ENCODE measurements around the gene UTS2. TPM values are rescaled to one million over a fixed set of nuclear protein-coding genes. Genes with fewer than 3 reads are reported as not detected.

Gene UTS2
- total RNA-seq, 1 donor from 2014 or later, result not detected

DNA sequence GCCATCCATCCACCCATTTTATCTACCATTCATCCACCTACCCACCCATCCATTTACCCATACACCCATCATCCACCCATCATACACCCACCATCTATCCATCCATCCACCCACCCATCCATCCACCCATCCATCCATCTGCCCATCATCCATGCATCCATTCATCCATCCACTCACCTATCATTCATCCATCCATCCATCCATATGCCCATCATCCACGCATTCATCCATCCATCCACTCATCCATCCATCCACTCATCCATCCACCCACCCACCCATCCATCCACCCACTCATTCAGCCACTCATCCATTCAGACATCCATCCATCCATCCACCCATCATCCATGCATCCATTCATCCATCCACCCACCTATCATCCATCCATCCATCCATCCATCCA, 31.9 kb upstream of the UTS2 start:
- Histone ChIP-seq H3K4me3 (ENCODE audit: low read depth, low read length) (no peak overlapping the region), H3K27me3 (ENCODE audit: control insufficient read depth, insufficient read depth, low read length) (no peaks in the 10 kb centered on the region), H3K36me3 (ENCODE audit: control insufficient read depth, insufficient read depth, low read length) (no peaks in the 10 kb centered on the region)
- DNase-seq (ENCODE audit: low read depth), result no peak
- TF ChIP-seq, protein P1, sequence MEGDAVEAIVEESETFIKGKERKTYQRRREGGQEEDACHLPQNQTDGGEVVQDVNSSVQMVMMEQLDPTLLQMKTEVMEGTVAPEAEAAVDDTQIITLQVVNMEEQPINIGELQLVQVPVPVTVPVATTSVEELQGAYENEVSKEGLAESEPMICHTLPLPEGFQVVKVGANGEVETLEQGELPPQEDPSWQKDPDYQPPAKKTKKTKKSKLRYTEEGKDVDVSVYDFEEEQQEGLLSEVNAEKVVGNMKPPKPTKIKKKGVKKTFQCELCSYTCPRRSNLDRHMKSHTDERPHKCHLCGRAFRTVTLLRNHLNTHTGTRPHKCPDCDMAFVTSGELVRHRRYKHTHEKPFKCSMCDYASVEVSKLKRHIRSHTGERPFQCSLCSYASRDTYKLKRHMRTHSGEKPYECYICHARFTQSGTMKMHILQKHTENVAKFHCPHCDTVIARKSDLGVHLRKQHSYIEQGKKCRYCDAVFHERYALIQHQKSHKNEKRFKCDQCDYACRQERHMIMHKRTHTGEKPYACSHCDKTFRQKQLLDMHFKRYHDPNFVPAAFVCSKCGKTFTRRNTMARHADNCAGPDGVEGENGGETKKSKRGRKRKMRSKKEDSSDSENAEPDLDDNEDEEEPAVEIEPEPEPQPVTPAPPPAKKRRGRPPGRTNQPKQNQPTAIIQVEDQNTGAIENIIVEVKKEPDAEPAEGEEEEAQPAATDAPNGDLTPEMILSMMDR (IDR thresholded peaks at IDR 0.05; ENCODE audit: insufficient read depth, low read length, poor library complexity, severe bottlenecking), result no peak

DNA sequence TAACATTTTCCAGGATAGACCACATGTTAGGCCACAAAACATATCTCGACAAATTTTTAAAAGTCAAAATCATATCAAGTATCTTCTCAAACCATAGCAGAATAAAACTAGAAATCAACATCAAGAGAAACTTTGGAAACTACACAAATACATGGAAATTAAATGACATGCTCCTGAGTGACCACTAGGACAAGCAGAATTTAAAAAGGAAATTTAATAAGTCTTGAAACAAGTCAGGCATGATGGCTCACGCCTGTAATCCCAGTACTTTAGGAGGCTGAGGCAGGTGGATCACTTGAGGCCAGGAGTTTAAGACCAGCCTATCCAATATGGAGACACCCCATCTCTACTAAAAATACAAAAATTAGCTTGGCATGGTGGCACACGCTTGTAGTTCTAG, 26.4 kb upstream of the UTS2 start:
- H3K4me3 ChIP-seq (ENCODE audit: low read depth, low read length), result no peak overlapping the region
- no peak for DNase-seq (ENCODE audit: low read depth)
- H3K36me3 ChIP-seq (ENCODE audit: control insufficient read depth, insufficient read depth, low read length), result no peaks in the 10 kb centered on the region
- no peaks in the 10 kb centered on the region for H3K27me3 ChIP-seq (ENCODE audit: control insufficient read depth, insufficient read depth, low read length)
- TF ChIP-seq, protein P1 (IDR thresholded peaks at IDR 0.05; ENCODE audit: insufficient read depth, low read length, poor library complexity, severe bottlenecking), result no peak

DNA sequence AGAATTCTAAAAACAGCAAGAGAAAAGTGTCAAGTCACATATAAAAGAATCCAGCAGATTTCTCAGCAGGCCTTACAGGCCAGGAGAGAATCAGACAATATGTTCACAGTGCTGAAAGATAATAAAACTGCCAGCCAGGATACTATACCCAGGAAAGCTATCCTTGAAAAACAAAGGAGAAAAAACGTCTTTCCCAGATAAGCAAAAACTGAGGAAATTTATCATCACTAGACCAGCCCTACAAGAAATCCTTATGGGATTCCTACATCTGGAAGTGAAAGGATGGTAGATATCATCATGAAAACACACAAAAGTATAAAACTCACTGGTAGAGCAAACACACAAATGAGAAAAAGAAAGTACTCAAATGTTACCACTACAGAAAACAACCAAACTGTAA, 25.2 kb upstream of the UTS2 start:
- DNase-seq (ENCODE audit: low read depth), result no peak
- Histone ChIP-seq H3K36me3 (ENCODE audit: control insufficient read depth, insufficient read depth, low read length) (no peaks in the 10 kb centered on the region), H3K4me3 (ENCODE audit: low read depth, low read length) (no peak overlapping the region), H3K27me3 (ENCODE audit: control insufficient read depth, insufficient read depth, low read length) (no peaks in the 10 kb centered on the region)
- TF ChIP-seq, protein P1 (IDR thresholded peaks at IDR 0.05; ENCODE audit: insufficient read depth, low read length, poor library complexity, severe bottlenecking), result no peak

DNA sequence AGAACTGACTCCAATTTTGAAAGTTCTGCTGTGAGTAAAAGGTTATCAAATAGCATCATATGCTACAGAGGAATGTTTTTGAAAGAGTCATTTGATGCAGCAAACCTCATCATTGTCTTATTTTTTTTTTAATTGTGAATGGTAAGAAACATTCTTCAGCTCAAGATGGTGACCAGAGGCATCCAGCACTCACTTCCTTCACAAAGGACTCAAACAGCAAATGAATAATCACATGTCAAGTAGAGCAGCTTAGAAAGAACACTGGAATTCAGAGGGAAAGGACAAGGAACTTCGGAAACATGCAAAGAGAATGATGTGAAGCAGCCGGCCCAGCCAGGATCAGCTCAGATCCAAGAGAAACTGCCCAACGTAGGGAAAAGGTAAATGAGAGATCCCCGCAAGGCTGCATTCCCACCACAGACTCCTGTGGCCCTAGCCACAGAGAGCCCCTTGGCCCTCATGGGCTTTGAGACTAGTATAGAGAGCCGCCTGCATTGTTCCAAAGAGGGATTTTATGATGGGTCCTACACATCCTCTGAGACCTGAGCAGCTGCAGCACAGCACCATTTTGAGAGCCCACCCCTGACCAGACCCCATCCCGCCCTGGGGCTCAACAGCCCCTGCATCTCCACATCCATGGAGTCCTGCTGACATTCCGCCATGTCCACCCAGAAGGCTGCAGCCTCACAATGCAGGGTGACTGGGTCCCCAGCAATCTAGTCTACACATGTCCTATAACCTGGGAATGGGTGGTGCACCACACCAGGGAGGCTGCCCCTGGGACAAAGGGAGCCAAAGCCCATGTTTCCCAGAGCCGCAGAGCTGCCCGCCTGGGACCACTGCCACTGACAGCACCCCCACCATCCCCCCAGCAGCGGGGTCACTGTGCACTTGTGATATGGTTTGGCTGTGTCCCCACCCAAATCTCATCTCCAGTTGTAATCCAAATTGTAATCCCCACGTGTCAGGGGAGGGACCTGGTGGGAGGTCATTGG, 21.2 kb upstream of the UTS2 start:
- no peak for DNase-seq (ENCODE audit: low read depth)
- H3K27me3 ChIP-seq (ENCODE audit: control insufficient read depth, insufficient read depth, low read length), result no peaks in the 10 kb centered on the region
- no peaks in the 10 kb centered on the region for H3K36me3 ChIP-seq (ENCODE audit: control insufficient read depth, insufficient read depth, low read length)
- TF ChIP-seq, protein P1 (IDR thresholded peaks at IDR 0.05; ENCODE audit: insufficient read depth, low read length, poor library complexity, severe bottlenecking), result no peak
- no peak overlapping the region for H3K4me3 ChIP-seq (ENCODE audit: low read depth, low read length)

DNA sequence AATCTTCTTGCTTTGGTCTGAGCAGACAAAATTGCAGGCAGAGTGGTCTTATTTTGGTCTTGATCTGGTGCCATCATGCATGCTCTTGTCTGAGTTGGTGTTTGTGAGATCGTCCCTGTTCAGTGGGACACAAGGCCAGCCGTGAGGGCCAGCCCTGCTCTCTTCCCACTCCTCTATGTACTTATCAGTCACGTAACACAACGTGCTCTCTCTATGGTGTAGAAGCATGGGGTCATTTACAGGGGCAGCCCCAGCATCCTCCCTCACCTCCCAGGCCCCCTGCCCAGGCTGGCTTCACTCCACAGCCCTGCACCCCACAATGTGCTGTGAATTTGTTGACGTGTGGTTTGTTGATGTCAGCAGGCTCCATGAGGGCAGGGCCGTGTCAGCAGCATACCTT, 18.3 kb upstream of the UTS2 start:
- no peak for DNase-seq (ENCODE audit: low read depth)
- no peaks in the 10 kb centered on the region for H3K27me3 ChIP-seq (ENCODE audit: control insufficient read depth, insufficient read depth, low read length)
- H3K36me3 ChIP-seq (ENCODE audit: control insufficient read depth, insufficient read depth, low read length), result no peaks in the 10 kb centered on the region
- TF ChIP-seq, protein P1 (IDR thresholded peaks at IDR 0.05; ENCODE audit: insufficient read depth, low read length, poor library complexity, severe bottlenecking), result no peak
- no peak overlapping the region for H3K4me3 ChIP-seq (ENCODE audit: low read depth, low read length)

Measured in kidney epithelial cell (primary cell).